H1 (cell line): ENCODE results near the gene DUS4L. TPM values are rescaled to one million over a fixed set of nuclear protein-coding genes. Genes with fewer than 3 reads are reported as not detected.

Experiments used
- ATF3 ChIP-seq: IDR thresholded peaks from 2 replicates; pipeline ENCODE4 v1.6.1; 2011; ENCODE audit warnings: low read depth, mild to moderate bottlenecking, low read length; ENCODE audit not compliant: insufficient read depth
- BCL11A ChIP-seq, 2 experiments: IDR thresholded peaks; one replicate each; pipeline ENCODE4 v1.6.1; 2011; ENCODE audit warnings: low read depth in 2 of 2, low read length in 2 of 2, mild to moderate bottlenecking in 2 of 2
- CHD2 ChIP-seq: IDR thresholded peaks from 2 replicates; pipeline ENCODE4 v1.6.1; 2012; ENCODE audit warnings: low read length, improper control_type of control experiment
- CTBP2 ChIP-seq: IDR thresholded peaks from 2 replicates; pipeline ENCODE4 v1.7.0; 2011; ENCODE audit warnings: borderline replicate concordance, mild to moderate bottlenecking, moderate library complexity, mixed read lengths, low read length; ENCODE audit not compliant: insufficient read depth, insufficient read length
- EGR1 ChIP-seq: IDR thresholded peaks from 2 replicates; pipeline ENCODE4 v1.6.1; 2011; ENCODE audit warnings: low read depth, low read length, borderline replicate concordance
- EP300 ChIP-seq, 2 experiments: IDR thresholded peaks; 1 replicate in 1 of 2; 2 replicates in 1 of 2; pipeline ENCODE4 v1.6.1; 2011 to 2012; ENCODE audit warnings: low read depth in 2 of 2, low read length in 2 of 2, mild to moderate bottlenecking in 2 of 2, borderline replicate concordance in 1 of 2, inconsistent platforms in 1 of 2, moderate library complexity in 1 of 2
- GTF2F1 ChIP-seq: IDR thresholded peaks from 2 replicates; pipeline ENCODE4 v1.6.1; 2012; ENCODE audit warnings: low read depth, low read length, improper control_type of control experiment, borderline replicate concordance
- HDAC2 ChIP-seq, 2 experiments: fragments of 300-600 bp in 1 of 2; sonication (generic) in 1 of 2; IDR thresholded peaks; 2 replicates each; pipeline ENCODE4 v1.6.1; 2011 to 2012; ENCODE audit warnings: low read depth in 2 of 2, low read length in 2 of 2, mild to moderate bottlenecking in 2 of 2, moderate library complexity in 2 of 2, borderline replicate concordance in 1 of 2, inconsistent platforms in 1 of 2
- HDAC6 ChIP-seq: IDR thresholded peaks from one replicate; pipeline ENCODE4 v1.7.1; 2012; ENCODE audit warnings: low read depth, mild to moderate bottlenecking, inconsistent platforms, low read length, moderate library complexity
- MAFK ChIP-seq: IDR thresholded peaks from 2 replicates; pipeline ENCODE4 v1.6.1; 2012; ENCODE audit warnings: low read depth, mild to moderate bottlenecking, improper control_type of control experiment, low read length
- NANOG ChIP-seq: IDR thresholded peaks from 2 replicates; pipeline ENCODE4 v1.6.1; 2011; ENCODE audit warnings: low read length, low read depth, mild to moderate bottlenecking, inconsistent platforms; ENCODE audit not compliant: insufficient read depth, poor library complexity, severe bottlenecking
- NRF1 ChIP-seq: IDR thresholded peaks from 2 replicates; pipeline ENCODE4 v1.6.1; 2011; ENCODE audit warnings: mild to moderate bottlenecking, low read depth, low read length, improper control_type of control experiment
- POU5F1 ChIP-seq: IDR thresholded peaks from 2 replicates; pipeline ENCODE4 v1.6.1; 2011; ENCODE audit warnings: low read depth, mild to moderate bottlenecking, low read length, moderate library complexity
- RAD21 ChIP-seq, 2 experiments: IDR thresholded peaks in 1 of 2; conservative IDR thresholded peaks in 1 of 2; 2 replicates each; pipeline ENCODE4 v1.6.1; 2011; ENCODE audit warnings: low read depth in 2 of 2, low read length in 2 of 2, improper control_type of control experiment in 1 of 2, inconsistent platforms in 1 of 2, mild to moderate bottlenecking in 1 of 2, moderate library complexity in 1 of 2
- RBBP5 ChIP-seq: IDR thresholded peaks from 2 replicates; pipeline ENCODE4 v1.7.1; 2012; ENCODE audit warnings: low read depth, mild to moderate bottlenecking, inconsistent platforms, low read length, moderate library complexity, borderline replicate concordance
- SIN3A ChIP-seq, 2 experiments: IDR thresholded peaks in 1 of 2; conservative IDR thresholded peaks in 1 of 2; 2 replicates each; pipeline ENCODE4 v1.6.1; 2011 to 2012; ENCODE audit warnings: low read length in 2 of 2, improper control_type of control experiment in 1 of 2, low read depth in 1 of 2, mild to moderate bottlenecking in 1 of 2
- SP2 ChIP-seq: IDR thresholded peaks from 2 replicates; pipeline ENCODE4 v1.6.1; 2012; ENCODE audit warnings: mild to moderate bottlenecking, low read length, inconsistent platforms
- SP4 ChIP-seq: IDR thresholded peaks from 2 replicates; pipeline ENCODE4 v1.6.1; 2012; ENCODE audit warnings: low read length, inconsistent platforms
- SRF ChIP-seq: IDR thresholded peaks from 2 replicates; pipeline ENCODE4 v1.6.1; 2011; ENCODE audit warnings: mild to moderate bottlenecking, low read depth, low read length, moderate library complexity
- TBP ChIP-seq: IDR thresholded peaks from 2 replicates; pipeline ENCODE4 v1.6.1; 2011; ENCODE audit warnings: low read depth, low read length, improper control_type of control experiment
- TCF12 ChIP-seq: IDR thresholded peaks from 2 replicates; pipeline ENCODE4 v1.6.1; 2011; ENCODE audit warnings: low read depth, mild to moderate bottlenecking, low read length
- polyA plus RNA-seq, 7 experiments: library from polyadenylated mRNA; depleted of rRNA in 3 of 7; stranded (reverse) in 5 of 7; unstranded in 2 of 7; fragments of >200 nt in 5 of 7; fragments of 200-250 nt in 2 of 7; gene quantifications; 1 replicate in 5 of 7; 2 replicates in 1 of 7; 4 replicates in 1 of 7; pipeline versions ENCODE4 v1.2.1 to v1.2.3, GENCODE V29; 2011 to 2013; ENCODE audit warnings: missing spikeins in 2 of 7, mixed read lengths in 2 of 7
- total RNA-seq: library from RNA; stranded (reverse); fragmentation: NEBNext Ultra II Directional; extraction: Animal tissue kit (Norgen Biotek cat#: 25700); gene quantifications from 2 replicates; pipeline ENCODE4 v1.2.1, GENCODE V29; 2021
- TF ChIP-seq, protein P1 (sequence below): IDR thresholded peaks from 2 replicates; pipeline ENCODE4 v1.6.1; 2012; ENCODE audit warnings: inconsistent platforms

The DUS4L gene
- total and polyA plus RNA-seq, 2 of the 8 experiments (the other 6 are each of a cell fraction or from before 2014, with no cell fraction given), result 6.1 to 11.5 TPM

- no peak for TF ChIP-seq HDAC6
- no peak for TF ChIP-seq NANOG
- TF ChIP-seq MAFK, result no peak
- peak in 1 of 2 experiments; percentile 37; a peak in 1 of 4 replicates for TF ChIP-seq HDAC2 (IDR thresholded peaks at IDR 0.05; ENCODE audit: borderline replicate concordance in 1 of 2, low read depth in 2 of 2, low read length in 2 of 2)
- peak; percentile 16; the same call in 1 of the 2 replicates for TF ChIP-seq GTF2F1
- no peak for TF ChIP-seq SP2
- TF ChIP-seq CHD2, result no peak; the same call in 1 of the 2 replicates
- TF ChIP-seq EP300 (IDR thresholded peaks at IDR 0.05; ENCODE audit: borderline replicate concordance in 1 of 2, low read depth in 2 of 2, low read length in 2 of 2), result no peak
- peak in 1 of 2 experiments; percentile 29; a peak in 2 of 4 replicates for TF ChIP-seq SIN3A (conservative IDR thresholded peaks at IDR 0.05 in 1 of 2, IDR thresholded peaks at IDR 0.05 in 1 of 2; ENCODE audit: low read depth in 1 of 2, low read length in 2 of 2)
- TF ChIP-seq NRF1, result no peak
- TF ChIP-seq TBP, result peak; percentile 88
- TF ChIP-seq ATF3, result peak; percentile 75; the same call in 1 of the 2 replicates
- TF ChIP-seq SP4, result 0 out of 2 replicates have a peak, but pooled peaks have one; percentile 11
- TF ChIP-seq TCF12, result no peak
- TF ChIP-seq EGR1, result peak; percentile 62; the same call in 1 of the 2 replicates
- TF ChIP-seq, protein P1, sequence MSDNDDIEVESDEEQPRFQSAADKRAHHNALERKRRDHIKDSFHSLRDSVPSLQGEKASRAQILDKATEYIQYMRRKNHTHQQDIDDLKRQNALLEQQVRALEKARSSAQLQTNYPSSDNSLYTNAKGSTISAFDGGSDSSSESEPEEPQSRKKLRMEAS, result peak; percentile 72
- no peak for TF ChIP-seq RAD21 (IDR thresholded peaks at IDR 0.05 in 1 of 2, conservative IDR thresholded peaks at IDR 0.05 in 1 of 2; ENCODE audit: low read depth in 2 of 2, low read length in 2 of 2)
- TF ChIP-seq BCL11A (IDR thresholded peaks at IDR 0.05; ENCODE audit: low read depth in 2 of 2, low read length in 2 of 2), result no peak
- TF ChIP-seq POU5F1, result no peak
- TF ChIP-seq CTBP2, result no peak
- peak; percentile 64; the same call in 1 of the 2 replicates for TF ChIP-seq RBBP5
- peak; percentile 61 for TF ChIP-seq SRF
Measured at GRCh38 chr7:107563775-107564552, at the start of gene DUS4L, which contains the start of gene COG5 (continued).
